Large intestine (tissue), 3 donors: ENCODE measurements around the gene CNPPD1. TPM values are rescaled to one million over a fixed set of nuclear protein-coding genes. Genes with fewer than 3 reads are reported as not detected.

ENCODE experiments used
- DNase-seq, 2 donors: peaks; one replicate each; pipeline versions ENCODE4 v3.0.0 to v3.0.0-alpha.2; 2013
- H3K27ac ChIP-seq: one replicate; pipeline ENCODE4 v1.5.1; 2013; ENCODE audit warnings: low read length
- H3K27me3 ChIP-seq: 2 replicates; pipeline ENCODE4 v1.6.1; 2013; ENCODE audit warnings: low read length; ENCODE audit not compliant: control insufficient read depth, insufficient read depth
- H3K36me3 ChIP-seq: 2 replicates; pipeline ENCODE4 v1.6.1; 2013; ENCODE audit warnings: low read length; ENCODE audit not compliant: control insufficient read depth, insufficient read depth
- H3K4me1 ChIP-seq: one replicate; pipeline ENCODE4 v1.6.1; 2013; ENCODE audit warnings: low read length; ENCODE audit not compliant: control insufficient read depth, insufficient read depth
- H3K4me3 ChIP-seq: one replicate; pipeline ENCODE4 v1.5.1; 2013; ENCODE audit warnings: low read length
- H3K9me3 ChIP-seq: one replicate; pipeline ENCODE4 v1.6.1; 2013; ENCODE audit warnings: mild to moderate bottlenecking, low read depth, low read length, moderate library complexity; ENCODE audit not compliant: control insufficient read depth
- WGBS: methylation state at CpG from one replicate; pipeline ENCODE4 v1.1.5; 2013; ENCODE audit warnings: low lambda C conversion rate; ENCODE audit not compliant: insufficient coverage; 5-methylcytosine and 5-hydroxymethylcytosine counted together
- polyA plus RNA-seq: library from polyadenylated mRNA; unstranded; fragments of 120-200 nt; gene quantifications from one replicate; pipeline ENCODE4 v1.2.1, GENCODE V29; 2013

The CNPPD1 gene
- polyA plus RNA-seq, 1 donor = 56.2 TPM

- WGBS = no CpG with 5 or more reads among the region's 2 CpGs
- Histone ChIP-seq H3K27me3 (no peaks in the 10 kb centered on the region), H3K4me3 (no peak overlapping the region), H3K9me3 (no peaks in the 10 kb centered on the region), H3K4me1 (peaks cover 55% of the 10 kb centered on the region), H3K27ac (peak overlapping the region; percentile 99), H3K36me3 (no peaks in the 10 kb centered on the region)
- peak in 1 of 2 donors; percentile 69 for DNase-seq
Measured at GRCh38 chr2:219127037-219127635, 49.6 kb downstream of the CNPPD1 start.

- H3K4me3 ChIP-seq = no peak overlapping the region
- WGBS = 27% methylated on average over 2 of the region's 3 CpGs
- no peaks in the 10 kb centered on the region for H3K36me3 ChIP-seq
- peak overlapping the region; percentile 99 for H3K27ac ChIP-seq
- no peaks in the 10 kb centered on the region for H3K27me3 ChIP-seq
- peak in 1 of 2 donors; percentile 69 for DNase-seq
- peaks cover 60% of the 10 kb centered on the region for H3K4me1 ChIP-seq
- no peaks in the 10 kb centered on the region for H3K9me3 ChIP-seq
Measured at GRCh38 chr2:219126555-219126954, 50.2 kb downstream of the CNPPD1 start.

GRCh38 chr2:219125886-219126270, 50.8 kb downstream of the CNPPD1 start:
- peak in 1 of 2 donors; percentile 34 for DNase-seq
- Histone ChIP-seq H3K9me3 (no peaks in the 10 kb centered on the region), H3K27ac (peak overlapping the region; percentile 99), H3K36me3 (no peaks in the 10 kb centered on the region), H3K27me3 (no peaks in the 10 kb centered on the region), H3K4me1 (peaks cover 67% of the 10 kb centered on the region), H3K4me3 (no peak overlapping the region)
- WGBS = no CpG with 5 or more reads among the region's 1 CpG

GRCh38 chr2:219125225-219125885, 51.4 kb downstream of the CNPPD1 start:
- no CpG with 5 or more reads among the region's 10 CpGs for WGBS
- Histone ChIP-seq H3K4me3 (no peak overlapping the region), H3K36me3 (no peaks in the 10 kb centered on the region), H3K9me3 (no peaks in the 10 kb centered on the region), H3K27me3 (no peaks in the 10 kb centered on the region), H3K4me1 (peaks cover 71% of the 10 kb centered on the region), H3K27ac (peak overlapping the region; percentile 99)
- peak; percentile 95 to 98 for DNase-seq

- DNase-seq = peak; percentile 92 to 95
- Histone ChIP-seq H3K9me3 (no peaks in the 10 kb centered on the region), H3K27me3 (no peaks in the 10 kb centered on the region), H3K27ac (peak overlapping the region; percentile 99), H3K4me3 (peak overlapping the region; percentile 27), H3K36me3 (no peaks in the 10 kb centered on the region), H3K4me1 (peaks cover 71% of the 10 kb centered on the region)
- WGBS = no CpG with 5 or more reads among the region's 4 CpGs
Measured at GRCh38 chr2:219124381-219125110, 52.2 kb downstream of the CNPPD1 start.

GRCh38 chr2:219123356-219124135, 53.2 kb downstream of the CNPPD1 start:
- H3K36me3 ChIP-seq = no peaks in the 10 kb centered on the region
- peak in 1 of 2 donors; percentile 90 for DNase-seq
- peak overlapping the region; percentile 27 for H3K4me3 ChIP-seq
- H3K9me3 ChIP-seq = no peaks in the 10 kb centered on the region
- peak overlapping the region; percentile 99 for H3K27ac ChIP-seq
- WGBS = 48% methylated on average over 2 of the region's 8 CpGs
- peaks cover 79% of the 10 kb centered on the region for H3K4me1 ChIP-seq
- no peaks in the 10 kb centered on the region for H3K27me3 ChIP-seq

GRCh38 chr2:219122202-219122980, 54.3 kb downstream of the CNPPD1 start:
- H3K27me3 ChIP-seq = no peaks in the 10 kb centered on the region
- peak overlapping the region; percentile 99 for H3K27ac ChIP-seq
- no peaks in the 10 kb centered on the region for H3K9me3 ChIP-seq
- peaks cover 82% of the 10 kb centered on the region for H3K4me1 ChIP-seq
- no peak overlapping the region for H3K4me3 ChIP-seq
- peak in 1 of 2 donors; percentile 84 for DNase-seq
- H3K36me3 ChIP-seq = no peaks in the 10 kb centered on the region
- 0% methylated on average over 1 of the region's 5 CpGs for WGBS

Other genes with a start within 250 kb of the CNPPD1 start
- 2.9 TPM for gene CDK5R2, start 217.3 kb downstream of the CNPPD1 start, polyA plus RNA-seq
- 11.9 TPM for gene FEV, start 191.7 kb downstream of the CNPPD1 start, polyA plus RNA-seq
- gene CRYBA2, start 183.5 kb downstream of the CNPPD1 start, polyA plus RNA-seq = 13.3 TPM
- gene CFAP65, start 135.4 kb downstream of the CNPPD1 start, polyA plus RNA-seq = 3.4 TPM
- gene IHH, start 116.0 kb downstream of the CNPPD1 start, polyA plus RNA-seq = 68.4 TPM
- gene NHEJ1, start 16.1 kb downstream of the CNPPD1 start, polyA plus RNA-seq = 33.9 TPM
- 6.2 TPM for gene SLC23A3, start 6.9 kb downstream of the CNPPD1 start, polyA plus RNA-seq
- gene RETREG2, start 1.4 kb upstream of the CNPPD1 start, polyA plus RNA-seq = 82.0 TPM
- gene ZFAND2B, start 29.9 kb upstream of the CNPPD1 start, polyA plus RNA-seq = 54.6 TPM
- 43.7 TPM for gene ABCB6, start 42.0 kb upstream of the CNPPD1 start, polyA plus RNA-seq
- 41.2 TPM for gene ATG9A, start 52.7 kb upstream of the CNPPD1 start, polyA plus RNA-seq
- 65.8 TPM for gene ANKZF1, start 52.9 kb upstream of the CNPPD1 start, polyA plus RNA-seq
- gene GLB1L, start 68.5 kb upstream of the CNPPD1 start, polyA plus RNA-seq = 20.9 TPM
- gene STK16, start 68.6 kb upstream of the CNPPD1 start, polyA plus RNA-seq = 36.2 TPM
- gene TUBA4B, start 76.3 kb upstream of the CNPPD1 start, polyA plus RNA-seq = not detected
- 25.6 TPM for gene TUBA4A, start 77.0 kb upstream of the CNPPD1 start, polyA plus RNA-seq
- 46.9 TPM for gene DNAJB2, start 102.4 kb upstream of the CNPPD1 start, polyA plus RNA-seq
- 9.2 TPM for gene PTPRN, start 132.5 kb upstream of the CNPPD1 start, polyA plus RNA-seq
- 0.46 TPM for gene RESP18, start 155.8 kb upstream of the CNPPD1 start, polyA plus RNA-seq
- 149 TPM for gene DNPEP, start 211.0 kb upstream of the CNPPD1 start, polyA plus RNA-seq
- 429 TPM for gene DES, start 241.5 kb upstream of the CNPPD1 start, polyA plus RNA-seq